SH-SY5Y (cell line): ENCODE measurements around the gene EPS8L2.

Experiments
- GATA2 ChIP-seq: IDR thresholded peaks from 2 replicates; pipeline ENCODE4 v1.6.1; 2011; ENCODE audit warnings: mild to moderate bottlenecking, low read depth, low read length
- GATA3 ChIP-seq: IDR thresholded peaks from 2 replicates; pipeline ENCODE4 v1.6.1; 2011; ENCODE audit warnings: low read depth, mild to moderate bottlenecking, low read length, moderate library complexity

DNA sequence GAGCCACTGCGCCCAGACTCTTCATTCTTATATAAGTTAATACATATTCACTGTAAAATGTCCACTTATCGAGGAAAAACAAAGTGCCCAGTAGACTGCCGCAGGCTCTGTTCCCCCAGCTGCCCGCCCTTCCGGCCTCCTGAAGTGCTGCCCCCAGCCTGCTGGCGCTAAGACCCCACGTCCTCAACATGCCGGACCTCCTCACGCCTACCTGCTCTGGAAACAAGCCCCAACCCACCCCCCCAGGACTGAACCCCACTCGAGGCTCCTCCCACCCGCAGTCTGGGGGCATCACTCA lies 70.2 kb downstream of the EPS8L2 start:
- TF ChIP-seq GATA2, result no peak
- TF ChIP-seq GATA3, result no peak
